IPS-15b (cell line): Measurements from ENCODE around the gene SVBP.

Source experiments
- H3K27me3 ChIP-seq: one replicate; pipeline ENCODE4 v1.6.1; 2013; ENCODE audit warnings: low read length; ENCODE audit not compliant: control insufficient read depth, insufficient read depth
- H3K36me3 ChIP-seq: one replicate; pipeline ENCODE4 v1.6.1; 2013; ENCODE audit warnings: low read length; ENCODE audit not compliant: control insufficient read depth, insufficient read depth
- H3K4me1 ChIP-seq: one replicate; pipeline ENCODE4 v1.6.1; 2013; ENCODE audit warnings: mild to moderate bottlenecking, low read length; ENCODE audit not compliant: control insufficient read depth, insufficient read depth
- H3K4me3 ChIP-seq: one replicate; pipeline ENCODE4 v1.5.1; 2013; ENCODE audit warnings: low read depth, low read length
- H3K9ac ChIP-seq: one replicate; pipeline ENCODE4 v1.6.1; 2013; ENCODE audit warnings: low read depth, mild to moderate bottlenecking, low read length
- H3K9me3 ChIP-seq: one replicate; pipeline ENCODE4 v1.6.1; 2013; ENCODE audit warnings: mild to moderate bottlenecking, low read length; ENCODE audit not compliant: control insufficient read depth, insufficient read depth

The SVBP gene

GRCh38 chr1:42768172-42768571 is 49.0 kb downstream of the SVBP start:
- Histone ChIP-seq H3K4me1 (peaks cover 6% of the 10 kb centered on the region), H3K4me3 (peak overlapping the region; percentile 94), H3K9ac (no peak overlapping the region), H3K9me3 (no peaks in the 10 kb centered on the region), H3K36me3 (no peaks in the 10 kb centered on the region), H3K27me3 (no peaks in the 10 kb centered on the region)

- Histone ChIP-seq H3K36me3 (no peaks in the 10 kb centered on the region), H3K9me3 (no peaks in the 10 kb centered on the region), H3K4me1 (peaks cover 6% of the 10 kb centered on the region), H3K27me3 (no peaks in the 10 kb centered on the region), H3K9ac (peak overlapping the region; percentile 73), H3K4me3 (peak overlapping the region; percentile 94)
These were observed 49.6 kb downstream of the SVBP start for GRCh38 chr1:42767510-42768000.

- Histone ChIP-seq H3K4me3 (peak within 1 kb of the TSS; percentile 98), H3K27me3 (no peaks in the 10 kb centered on the region), H3K9ac (peak within 1 kb of the TSS; percentile 77), H3K4me1 (peaks cover 6% of the 10 kb centered on the region), H3K9me3 (no peaks in the 10 kb centered on the region), H3K36me3 (no peaks in the 10 kb centered on the region)
These were observed 50.3 kb downstream of the SVBP start, which contains the start of the genes C1orf50 and P3H1 for GRCh38 chr1:42766741-42767509. Gene C1orf50, plus strand, starts transcription at chr1:42767249. Its CDS starts 63 bp downstream, at chr1:42767312. Gene P3H1, minus strand, starts transcription at chr1:42767028. Its CDS starts 57 bp downstream, at chr1:42766971.

GRCh38 chr1:42765832-42766740 is 51.1 kb downstream of the SVBP start:
- H3K9me3 ChIP-seq = no peaks in the 10 kb centered on the region
- peak overlapping the region; percentile 98 for H3K4me3 ChIP-seq
- H3K9ac ChIP-seq = peak overlapping the region; percentile 77
- H3K27me3 ChIP-seq = no peaks in the 10 kb centered on the region
- peaks cover 6% of the 10 kb centered on the region for H3K4me1 ChIP-seq
- H3K36me3 ChIP-seq = no peaks in the 10 kb centered on the region

- H3K36me3 ChIP-seq = no peaks in the 10 kb centered on the region
- peak overlapping the region; percentile 29 for H3K9ac ChIP-seq
- H3K4me3 ChIP-seq = peak overlapping the region; percentile 98
- H3K9me3 ChIP-seq = no peaks in the 10 kb centered on the region
- H3K27me3 ChIP-seq = no peaks in the 10 kb centered on the region
- peaks cover 6% of the 10 kb centered on the region for H3K4me1 ChIP-seq
These were observed 51.9 kb downstream of the SVBP start for GRCh38 chr1:42765269-42765668.

- Histone ChIP-seq H3K4me3 (no peak overlapping the region), H3K27me3 (no peaks in the 10 kb centered on the region), H3K9me3 (no peaks in the 10 kb centered on the region), H3K36me3 (peaks cover 5% of the 10 kb centered on the region), H3K4me1 (no peaks in the 10 kb centered on the region), H3K9ac (no peak overlapping the region)
These were observed 54.9 kb downstream of the SVBP start for GRCh38 chr1:42762269-42762668.

- H3K36me3 ChIP-seq = peaks cover 7% of the 10 kb centered on the region
- no peak overlapping the region for H3K4me3 ChIP-seq
- H3K4me1 ChIP-seq = no peaks in the 10 kb centered on the region
- no peaks in the 10 kb centered on the region for H3K27me3 ChIP-seq
- H3K9ac ChIP-seq = no peak overlapping the region
- H3K9me3 ChIP-seq = no peaks in the 10 kb centered on the region
These were observed 55.6 kb downstream of the SVBP start for GRCh38 chr1:42761567-42761966.

GRCh38 chr1:42759114-42759513 is 58.1 kb downstream of the SVBP start:
- H3K4me1 ChIP-seq = no peaks in the 10 kb centered on the region
- peaks cover 21% of the 10 kb centered on the region for H3K36me3 ChIP-seq
- H3K27me3 ChIP-seq = no peaks in the 10 kb centered on the region
- no peaks in the 10 kb centered on the region for H3K9me3 ChIP-seq
- no peak overlapping the region for H3K9ac ChIP-seq
- no peak overlapping the region for H3K4me3 ChIP-seq

GRCh38 chr1:42758641-42759040 is 58.6 kb downstream of the SVBP start:
- Histone ChIP-seq H3K27me3 (no peaks in the 10 kb centered on the region), H3K4me3 (no peak overlapping the region), H3K9ac (no peak overlapping the region), H3K36me3 (peaks cover 25% of the 10 kb centered on the region), H3K4me1 (no peaks in the 10 kb centered on the region), H3K9me3 (no peaks in the 10 kb centered on the region)

- peaks cover 29% of the 10 kb centered on the region for H3K36me3 ChIP-seq
- no peaks in the 10 kb centered on the region for H3K4me1 ChIP-seq
- H3K9me3 ChIP-seq = no peaks in the 10 kb centered on the region
These were observed 59.3 kb downstream of the SVBP start for GRCh38 chr1:42757892-42758275.

More at GRCh38 chr1:42757892-42758275, 59.3 kb downstream of the SVBP start:
- no peak overlapping the region for H3K4me3 ChIP-seq
- no peaks in the 10 kb centered on the region for H3K27me3 ChIP-seq
- H3K9ac ChIP-seq = no peak overlapping the region
